Suprapubic skin (tissue), 4 donors: Measurements from ENCODE around the gene MOV10. TPM values are rescaled to one million over a fixed set of nuclear protein-coding genes. Genes with fewer than 3 reads are reported as not detected.
A peak's percentile ranks its signal among the peaks of the same experiment; 100 is the strongest.

Source experiments
- DNase-seq, 2 donors: peaks; one replicate each; pipeline ENCODE4 v3.0.0-alpha.2; 2019; ENCODE audit warnings: low spot score in 2 of 2
- H3K27ac ChIP-seq: fragments of 200-600 bp; sonication (generic); one replicate; pipeline ENCODE4 v1.5.1; 2019
- H3K27me3 ChIP-seq: fragments of 200-600 bp; sonication (generic); one replicate; pipeline ENCODE4 v1.5.1; 2019
- H3K36me3 ChIP-seq: fragments of 200-600 bp; sonication (generic); one replicate; pipeline ENCODE4 v1.5.1; 2019
- H3K4me1 ChIP-seq: fragments of 200-600 bp; sonication (generic); one replicate; pipeline ENCODE4 v1.5.1; 2019
- H3K4me3 ChIP-seq: fragments of 200-600 bp; sonication (generic); one replicate; pipeline ENCODE4 v1.5.1; 2019; ENCODE audit warnings: mild to moderate bottlenecking
- H3K9me3 ChIP-seq: fragments of 200-600 bp; sonication (generic); one replicate; pipeline ENCODE4 v1.5.1; 2019
- CTCF ChIP-seq, 2 donors: fragments of 200-600 bp in 1 of 2; fragments of 450-650 bp in 1 of 2; sonication (generic) in 1 of 2; IDR thresholded peaks; one replicate each; pipeline ENCODE4 v1.5.1; 2016 to 2019; ENCODE audit warnings: antibody characterized with exemption in 2 of 2, mild to moderate bottlenecking in 1 of 2, moderate library complexity in 1 of 2
- EP300 ChIP-seq: sonication (generic); formaldehyde crosslinking; IDR thresholded peaks from one replicate; pipeline ENCODE4 v1.6.1; 2017; ENCODE audit warnings: antibody characterized with exemption
- POLR2A ChIP-seq, 2 donors: fragments of 450-650 bp; IDR thresholded peaks; one replicate each; pipeline ENCODE4 v1.6.1; 2017; ENCODE audit warnings: antibody characterized with exemption in 2 of 2, mild to moderate bottlenecking in 2 of 2, moderate library complexity in 2 of 2
- POLR2AphosphoS5 ChIP-seq, 3 donors: sonication (generic); formaldehyde crosslinking; IDR thresholded peaks; one replicate each; pipeline ENCODE4 v1.6.1; 2017; ENCODE audit warnings: antibody characterized with exemption in 3 of 3
- WGBS: methylation state at CpG from one replicate; pipeline ENCODE4 v1.1.5; 2018; 5-methylcytosine and 5-hydroxymethylcytosine counted together
- total RNA-seq, 4 donors: library from RNA; depleted of rRNA; stranded (reverse); fragments of >200 nt; gene quantifications; one replicate each; pipeline ENCODE4 v1.1.0, GENCODE V29; 2016

Gene MOV10
- total RNA-seq, 4 donors from 2014 or later, result 42.8 to 147 (median 70.1) TPM

GRCh38 chr1:112712701-112713128 lies 38.3 kb downstream of the MOV10 start:
- no peaks in the 10 kb centered on the region for H3K27me3 ChIP-seq
- H3K36me3 ChIP-seq, result no peaks in the 10 kb centered on the region
- WGBS, result 78% methylated on average over 5 of the region's 9 CpGs
- H3K4me3 ChIP-seq, result no peak overlapping the region
- no peak overlapping the region for H3K27ac ChIP-seq
- DNase-seq, result no peak
- no peaks in the 10 kb centered on the region for H3K9me3 ChIP-seq
- peaks cover 30% of the 10 kb centered on the region for H3K4me1 ChIP-seq
- no peak for TF ChIP-seq POLR2AphosphoS5 (IDR thresholded peaks at IDR 0.05)
- TF ChIP-seq POLR2A (IDR thresholded peaks at IDR 0.05), result no peak
- TF ChIP-seq CTCF (IDR thresholded peaks at IDR 0.05), result no peak
- no peak for TF ChIP-seq EP300

GRCh38 chr1:112713466-112714312 lies 39.2 kb downstream of the MOV10 start:
- Histone ChIP-seq H3K27ac (no peak overlapping the region), H3K36me3 (no peaks in the 10 kb centered on the region), H3K4me1 (peaks cover 35% of the 10 kb centered on the region), H3K4me3 (peak overlapping the region; percentile 67), H3K9me3 (no peaks in the 10 kb centered on the region), H3K27me3 (no peaks in the 10 kb centered on the region)
- DNase-seq, result no peak
- 43% methylated on average over 11 of the region's 14 CpGs for WGBS
- no peak for TF ChIP-seq CTCF (IDR thresholded peaks at IDR 0.05)
- no peak for TF ChIP-seq POLR2AphosphoS5 (IDR thresholded peaks at IDR 0.05)
- TF ChIP-seq EP300, result no peak
- TF ChIP-seq POLR2A (IDR thresholded peaks at IDR 0.05), result no peak

GRCh38 chr1:112714313-112715263 lies 40.1 kb downstream of the MOV10 start:
- no peaks in the 10 kb centered on the region for H3K9me3 ChIP-seq
- DNase-seq, result peak; percentile 81 to 84
- H3K36me3 ChIP-seq, result no peaks in the 10 kb centered on the region
- no peaks in the 10 kb centered on the region for H3K27me3 ChIP-seq
- H3K27ac ChIP-seq, result peak overlapping the region; percentile 72
- no peak for TF ChIP-seq POLR2AphosphoS5 (IDR thresholded peaks at IDR 0.05)
- TF ChIP-seq EP300, result no peak
- TF ChIP-seq CTCF (IDR thresholded peaks at IDR 0.05), result no peak
- no peak for TF ChIP-seq POLR2A (IDR thresholded peaks at IDR 0.05)
- WGBS, result 16% methylated on average over 12 of the region's 86 CpGs
- peaks cover 39% of the 10 kb centered on the region for H3K4me1 ChIP-seq
- peak overlapping the region; percentile 67 for H3K4me3 ChIP-seq

- H3K9me3 ChIP-seq, result no peaks in the 10 kb centered on the region
- peak within 1 kb of the TSS; percentile 67 for H3K4me3 ChIP-seq
- no peaks in the 10 kb centered on the region for H3K36me3 ChIP-seq
- no peaks in the 10 kb centered on the region for H3K27me3 ChIP-seq
- peak; percentile 98 to 99 for DNase-seq
- WGBS, result 0% methylated on average over 17 of the region's 51 CpGs
- no peak for TF ChIP-seq EP300
- TF ChIP-seq POLR2AphosphoS5 (IDR thresholded peaks at IDR 0.05), result no peak
- TF ChIP-seq CTCF (IDR thresholded peaks at IDR 0.05), result no peak
- TF ChIP-seq POLR2A (IDR thresholded peaks at IDR 0.05), result no peak
- peaks cover 39% of the 10 kb centered on the region for H3K4me1 ChIP-seq
- peak within 1 kb of the TSS; percentile 72 for H3K27ac ChIP-seq
Measured at GRCh38 chr1:112715264-112716053, 41.0 kb downstream of the MOV10 start, which contains the start of gene PPM1J. PPM1J (minus strand) TSS chr1:112715332; CDS start chr1:112715301, 31 bp downstream.
